Skeletal muscle tissue (tissue), 4 donors: ENCODE data around the gene ACO1. TPM values are rescaled to one million over a fixed set of nuclear protein-coding genes. Genes with fewer than 3 reads are reported as not detected.

Source experiments
- H3K27ac ChIP-seq: one replicate; pipeline ENCODE4 v1.7.0; 2013; ENCODE audit warnings: mild to moderate bottlenecking, low read depth, low read length, inconsistent platforms
- H3K27me3 ChIP-seq, 3 donors: one replicate each; pipeline ENCODE4 v1.7.0; 2013; ENCODE audit warnings: low read length in 3 of 3; ENCODE audit not compliant: control insufficient read depth in 3 of 3, insufficient read depth in 3 of 3
- H3K36me3 ChIP-seq, 3 donors: one replicate each; pipeline ENCODE4 v1.7.0; 2013; ENCODE audit warnings: low read length in 3 of 3; ENCODE audit not compliant: control insufficient read depth in 3 of 3, insufficient read depth in 3 of 3
- H3K4me1 ChIP-seq, 3 donors: one replicate each; pipeline ENCODE4 v1.7.0; 2013; ENCODE audit warnings: low read length in 3 of 3, mild to moderate bottlenecking in 3 of 3; ENCODE audit not compliant: control insufficient read depth in 3 of 3, insufficient read depth in 3 of 3
- H3K4me3 ChIP-seq, 3 donors: one replicate each; pipeline ENCODE4 v1.7.0; 2013; ENCODE audit warnings: low read length in 3 of 3
- H3K9ac ChIP-seq, 3 donors: one replicate each; pipeline ENCODE4 v1.7.0; 2013; ENCODE audit warnings: low read length in 3 of 3, mild to moderate bottlenecking in 3 of 3, moderate library complexity in 2 of 3, low read depth in 1 of 3
- H3K9me3 ChIP-seq, 3 donors: one replicate each; pipeline ENCODE4 v1.7.0; 2013; ENCODE audit warnings: low read length in 3 of 3; ENCODE audit not compliant: control insufficient read depth in 3 of 3
- total RNA-seq: library from RNA; depleted of rRNA; stranded (reverse); fragments of >200 nt; gene quantifications from one replicate; pipeline ENCODE4 v1.2.3, GENCODE V29; 2014
- donor health status: Osteomylitis.

Gene ACO1
- total RNA-seq, 1 donor from 2014 or later, result 24.5 TPM

GRCh38 chr9:32395510-32396216 is 11.2 kb downstream of the ACO1 start:
- Histone ChIP-seq H3K27ac (peak overlapping the region; percentile 73), H3K9me3 (no peaks in the 10 kb centered on the region), H3K9ac (no peak overlapping the region)

GRCh38 chr9:32398207-32398606 is 13.8 kb downstream of the ACO1 start:
- Histone ChIP-seq H3K9ac (no peak overlapping the region), H3K9me3 (no peaks in the 10 kb centered on the region), H3K27me3 (no peaks in the 10 kb centered on the region), H3K4me1 (peaks cover 0 to 11% (median 4%) of the 10 kb centered on the region in 3 donors), H3K36me3 (no peaks in the 10 kb centered on the region), H3K4me3 (no peak overlapping the region), H3K27ac (no peak overlapping the region)

More at GRCh38 chr9:32395510-32396216, 11.2 kb downstream of the ACO1 start:
- Histone ChIP-seq H3K36me3 (peaks cover 0 to 2% (median 0%) of the 10 kb centered on the region in 3 donors), H3K4me1 (peaks cover 0 to 9% (median 4%) of the 10 kb centered on the region in 3 donors), H3K4me3 (no peak overlapping the region), H3K27me3 (no peaks in the 10 kb centered on the region)

GRCh38 chr9:32399110-32399815 is 14.8 kb downstream of the ACO1 start:
- Histone ChIP-seq H3K9me3 (no peaks in the 10 kb centered on the region), H3K36me3 (no peaks in the 10 kb centered on the region), H3K4me3 (no peak overlapping the region), H3K4me1 (peaks cover 0 to 11% (median 4%) of the 10 kb centered on the region in 3 donors), H3K9ac (no peak overlapping the region), H3K27me3 (no peaks in the 10 kb centered on the region), H3K27ac (no peak overlapping the region)

DNA sequence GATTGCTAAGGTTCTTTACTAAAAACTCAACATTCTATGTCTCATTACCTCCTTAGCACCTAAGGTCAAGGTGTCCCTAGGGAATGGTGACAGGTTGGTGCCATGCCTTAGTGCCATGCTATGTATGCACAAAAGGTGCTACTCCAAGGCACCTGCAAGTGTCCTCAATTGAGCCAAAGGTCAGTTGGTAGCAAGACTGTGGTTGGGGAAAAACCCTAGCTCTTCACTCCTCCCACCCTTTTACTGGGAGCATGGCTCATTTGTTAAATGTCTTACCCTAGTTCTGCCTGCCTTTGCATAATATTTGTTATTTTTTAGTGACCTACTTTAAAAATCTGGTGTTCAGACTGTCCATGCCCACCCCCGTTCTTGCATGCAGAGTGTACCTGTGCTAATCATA is 17.0 kb downstream of the ACO1 start:
- peaks cover 0 to 5% (median 0%) of the 10 kb centered on the region in 3 donors for H3K9me3 ChIP-seq
- peaks cover 0 to 3% (median 0%) of the 10 kb centered on the region in 3 donors for H3K4me1 ChIP-seq
- H3K9ac ChIP-seq, result no peak overlapping the region
- no peak overlapping the region for H3K27ac ChIP-seq
- peaks cover 12 to 15% (median 12%) of the 10 kb centered on the region in 3 donors for H3K36me3 ChIP-seq
- no peak overlapping the region for H3K4me3 ChIP-seq
- H3K27me3 ChIP-seq, result no peaks in the 10 kb centered on the region

DNA sequence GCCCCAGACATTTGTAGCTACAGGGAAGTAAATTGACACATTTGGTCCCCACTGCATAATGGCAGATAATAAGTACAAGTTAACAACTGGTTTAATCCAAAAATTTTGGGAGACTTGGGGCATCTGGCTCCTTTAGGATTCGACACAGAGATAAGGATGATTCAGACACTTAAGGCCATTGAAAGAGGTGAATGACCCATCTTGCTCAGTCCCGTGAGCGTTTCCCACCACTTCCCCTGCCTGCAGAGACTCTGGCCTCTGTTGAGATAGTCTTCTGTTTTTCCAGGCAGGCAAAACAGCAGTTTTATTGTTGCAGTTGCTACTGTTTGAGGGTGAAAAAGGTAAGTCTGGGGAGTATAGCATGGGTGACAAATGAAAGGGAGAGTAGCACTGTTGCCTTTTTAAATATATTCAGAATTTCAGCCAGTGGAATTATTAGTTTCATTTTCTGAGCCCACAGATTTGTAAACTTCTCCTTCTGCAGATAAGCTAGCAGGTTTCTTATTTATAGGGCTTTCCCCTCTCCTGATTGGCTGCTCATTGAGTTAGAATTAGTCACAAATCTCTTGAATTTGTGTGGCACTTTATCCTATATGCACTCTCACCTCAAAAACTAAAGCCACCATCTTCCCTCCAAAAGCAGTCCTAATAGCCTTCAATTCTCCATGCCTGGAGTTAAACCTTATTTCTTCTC is 19.3 kb downstream of the ACO1 start:
- peaks cover 0 to 6% (median 0%) of the 10 kb centered on the region in 3 donors for H3K9me3 ChIP-seq
- H3K27ac ChIP-seq, result no peak overlapping the region
- H3K4me1 ChIP-seq, result peaks cover 0 to 3% (median 0%) of the 10 kb centered on the region in 3 donors
- no peak overlapping the region for H3K4me3 ChIP-seq
- H3K36me3 ChIP-seq, result peaks cover 26 to 34% (median 29%) of the 10 kb centered on the region in 3 donors
- H3K27me3 ChIP-seq, result no peaks in the 10 kb centered on the region
- no peak overlapping the region for H3K9ac ChIP-seq

GRCh38 chr9:32404402-32404801 is 20.0 kb downstream of the ACO1 start:
- peaks cover 0 to 6% (median 0%) of the 10 kb centered on the region in 3 donors for H3K9me3 ChIP-seq
- peaks cover 0 to 3% (median 0%) of the 10 kb centered on the region in 3 donors for H3K4me1 ChIP-seq
- no peaks in the 10 kb centered on the region for H3K27me3 ChIP-seq
- peaks cover 29 to 41% (median 36%) of the 10 kb centered on the region in 3 donors for H3K36me3 ChIP-seq
- no peak overlapping the region for H3K4me3 ChIP-seq
- no peak overlapping the region for H3K27ac ChIP-seq
- H3K9ac ChIP-seq, result no peak overlapping the region

GRCh38 chr9:32404856-32405255 is 20.4 kb downstream of the ACO1 start:
- no peak overlapping the region for H3K4me3 ChIP-seq
- H3K9me3 ChIP-seq, result peaks cover 0 to 6% (median 0%) of the 10 kb centered on the region in 3 donors
- H3K27me3 ChIP-seq, result no peaks in the 10 kb centered on the region
- peaks cover 30 to 44% (median 38%) of the 10 kb centered on the region in 3 donors for H3K36me3 ChIP-seq
- H3K27ac ChIP-seq, result no peak overlapping the region
- H3K9ac ChIP-seq, result no peak overlapping the region
- peaks cover 0 to 3% (median 0%) of the 10 kb centered on the region in 3 donors for H3K4me1 ChIP-seq

GRCh38 chr9:32405506-32405905 is 21.1 kb downstream of the ACO1 start:
- Histone ChIP-seq H3K9me3 (peaks cover 0 to 6% (median 0%) of the 10 kb centered on the region in 3 donors), H3K27me3 (no peaks in the 10 kb centered on the region), H3K36me3 (peaks cover 33 to 48% (median 38%) of the 10 kb centered on the region in 3 donors), H3K9ac (no peak overlapping the region), H3K27ac (no peak overlapping the region), H3K4me1 (peaks cover 0 to 3% (median 0%) of the 10 kb centered on the region in 3 donors), H3K4me3 (no peak overlapping the region)

DNA sequence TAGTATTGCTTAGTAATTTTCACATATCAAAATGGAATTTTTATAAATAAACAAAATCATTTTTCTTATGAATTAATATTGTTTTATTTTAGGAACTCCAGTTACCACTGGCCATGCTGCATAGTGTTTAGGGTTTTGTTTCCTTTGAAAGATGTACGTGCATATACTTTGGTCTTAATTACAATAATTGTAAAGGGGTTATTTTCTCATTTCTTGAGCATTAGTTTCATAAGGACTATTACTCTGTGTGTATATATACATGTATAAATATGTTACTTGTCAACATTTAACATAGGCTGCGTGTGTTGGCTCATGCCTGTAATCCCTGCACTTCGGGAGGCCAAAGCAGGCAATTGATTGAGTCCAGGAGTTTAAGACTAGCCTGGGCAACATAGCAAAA is 21.6 kb downstream of the ACO1 start:
- H3K27me3 ChIP-seq, result no peaks in the 10 kb centered on the region
- peaks cover 35 to 53% (median 43%) of the 10 kb centered on the region in 3 donors for H3K36me3 ChIP-seq
- H3K27ac ChIP-seq, result no peak overlapping the region
- H3K9me3 ChIP-seq, result peaks cover 0 to 6% (median 0%) of the 10 kb centered on the region in 3 donors
- peaks cover 0 to 3% (median 0%) of the 10 kb centered on the region in 3 donors for H3K4me1 ChIP-seq
- no peak overlapping the region for H3K4me3 ChIP-seq
- H3K9ac ChIP-seq, result no peak overlapping the region
